Measurements from ENCODE around the gene ZSCAN21. TPM values are rescaled to one million over a fixed set of nuclear protein-coding genes. Genes with fewer than 3 reads are reported as not detected.
A peak's percentile ranks its signal among the peaks of the same experiment; 100 is the strongest.

Gene ZSCAN21
- total RNA-seq, 2 experiments from 2014 or later: 5.6 to 7.9 TPM

- ATAC-seq (no peak), DNase-seq (no peak)
- Mint-ChIP-seq H3K27me3 (no peaks in the 10 kb centered on the region), H3K36me3 (peaks cover 35% of the 10 kb centered on the region), H3K4me1 (peaks cover 21% of the 10 kb centered on the region), H3K4me3 (no peak overlapping the region), H3K9me3 (ENCODE audit: low read depth) (no peaks in the 10 kb centered on the region), H3K27ac (no peak overlapping the region)
- CTCF ChIA-PET: interaction anchor here (0.9 kb wide), 1 partner anchor 15 kb away, joined by 4 read pairs; no protein-coding TSS in a partner anchor
Measured at GRCh38 chr7:100038326-100038725, 11.2 kb upstream of the ZSCAN21 start.

GRCh38 chr7:100040575-100040974 is 9.0 kb upstream of the ZSCAN21 start:
- ATAC-seq: peak; percentile 42
- H3K27me3 Mint-ChIP-seq: no peaks in the 10 kb centered on the region
- CTCF ChIA-PET: interaction anchor here (1.2 to 1.6 kb wide), 2 partner anchors 9 to 46 kb away, joined by 3 read pairs; partner anchors contain the start of gene ZSCAN21
- H3K4me3 Mint-ChIP-seq: no peak overlapping the region
- DNase-seq: no peak
- H3K4me1 Mint-ChIP-seq: peaks cover 28% of the 10 kb centered on the region
- no peak overlapping the region for H3K27ac Mint-ChIP-seq
- H3K9me3 Mint-ChIP-seq (ENCODE audit: low read depth): no peaks in the 10 kb centered on the region
- H3K36me3 Mint-ChIP-seq: peaks cover 18% of the 10 kb centered on the region

GRCh38 chr7:100044718-100045117 is 4.9 kb upstream of the ZSCAN21 start:
- Mint-ChIP-seq H3K9me3 (ENCODE audit: low read depth) (no peaks in the 10 kb centered on the region), H3K36me3 (peaks cover 1% of the 10 kb centered on the region), H3K27me3 (no peaks in the 10 kb centered on the region), H3K27ac (no peak overlapping the region), H3K4me3 (no peak overlapping the region), H3K4me1 (peaks cover 31% of the 10 kb centered on the region)
- CTCF ChIA-PET: interaction anchor here (0.8 to 1.5 kb wide), 3 partner anchors 24 to 50 kb away, joined by 3 to 4 read pairs (median 3); no protein-coding TSS in a partner anchor
- DNase-seq (no peak), ATAC-seq (no peak)

GRCh38 chr7:100048680-100049079 is 894 bp upstream of the ZSCAN21 start:
- CTCF ChIA-PET: interaction anchor here (1.2 to 6.6 kb wide), 4 partner anchors 13 to 54 kb away, joined by 4 to 82 read pairs (median 4); no protein-coding TSS in a partner anchor
- Mint-ChIP-seq H3K4me3 (peak overlapping the region; percentile 51), H3K9me3 (ENCODE audit: low read depth) (no peaks in the 10 kb centered on the region), H3K27ac (peak overlapping the region; percentile 34), H3K36me3 (peaks cover 1% of the 10 kb centered on the region), H3K27me3 (no peaks in the 10 kb centered on the region), H3K4me1 (peaks cover 24% of the 10 kb centered on the region)
- ATAC-seq (no peak), DNase-seq (no peak)

- H3K9me3 Mint-ChIP-seq (ENCODE audit: low read depth): no peaks in the 10 kb centered on the region
- H3K4me3 Mint-ChIP-seq: peak overlapping the region; percentile 30
- DNase-seq (no peak), ATAC-seq (no peak)
- H3K27ac Mint-ChIP-seq: no peak overlapping the region
- CTCF ChIA-PET: interaction anchor here (0.6 to 6.6 kb wide), 7 partner anchors 22 to 138 kb away, joined by 3 to 82 read pairs (median 5); partner anchors contain the start of gene TRIM4
- no peaks in the 10 kb centered on the region for H3K27me3 Mint-ChIP-seq
- no peaks in the 10 kb centered on the region for H3K36me3 Mint-ChIP-seq
- peaks cover 17% of the 10 kb centered on the region for H3K4me1 Mint-ChIP-seq
Measured at GRCh38 chr7:100051611-100052010, 2.0 kb downstream of the ZSCAN21 start.

- DNase-seq: peak; percentile 45
- CTCF ChIA-PET: interaction anchor here (0.8 to 6.6 kb wide), 12 partner anchors 15 to 140 kb away, joined by 3 to 82 read pairs (median 4); partner anchors contain the start of genes GJC3 and TRIM4
- H3K27me3 Mint-ChIP-seq: no peaks in the 10 kb centered on the region
- H3K4me1 Mint-ChIP-seq: peaks cover 17% of the 10 kb centered on the region
- H3K36me3 Mint-ChIP-seq: peaks cover 3% of the 10 kb centered on the region
- H3K4me3 Mint-ChIP-seq: no peak overlapping the region
- ATAC-seq: peak; percentile 46
- no peaks in the 10 kb centered on the region for H3K9me3 Mint-ChIP-seq (ENCODE audit: low read depth)
- H3K27ac Mint-ChIP-seq: no peak overlapping the region
Measured at GRCh38 chr7:100053215-100053614, 3.6 kb downstream of the ZSCAN21 start.

GRCh38 chr7:100057006-100057405 is 7.4 kb downstream of the ZSCAN21 start:
- CTCF ChIA-PET: interaction anchor here (1.5 kb wide), 1 partner anchor 11 kb away, joined by 4 read pairs; no protein-coding TSS in a partner anchor
- Mint-ChIP-seq H3K27ac (no peak overlapping the region), H3K27me3 (no peaks in the 10 kb centered on the region), H3K9me3 (ENCODE audit: low read depth) (no peaks in the 10 kb centered on the region), H3K36me3 (peaks cover 5% of the 10 kb centered on the region), H3K4me1 (no peaks in the 10 kb centered on the region), H3K4me3 (no peak overlapping the region)
- no peak for ATAC-seq
- no peak for DNase-seq

- Mint-ChIP-seq H3K9me3 (ENCODE audit: low read depth) (no peaks in the 10 kb centered on the region), H3K27ac (no peak overlapping the region), H3K27me3 (no peaks in the 10 kb centered on the region), H3K36me3 (peaks cover 12% of the 10 kb centered on the region), H3K4me1 (no peaks in the 10 kb centered on the region), H3K4me3 (no peak overlapping the region)
- CTCF ChIA-PET: interaction anchor here (1.1 to 1.6 kb wide), 3 partner anchors 30 to 80 kb away, joined by 3 to 5 read pairs (median 4); no protein-coding TSS in a partner anchor
- ATAC-seq (no peak), DNase-seq (no peak)
Measured at GRCh38 chr7:100059251-100059739, 9.7 kb downstream of the ZSCAN21 start.

GRCh38 chr7:100061518-100062193 is 12.1 kb downstream of the ZSCAN21 start:
- CTCF ChIA-PET: interaction anchor here (1.2 kb wide), 1 partner anchor 12 kb away, joined by 4 read pairs; the partner anchor contains the start of gene ZSCAN21
- Mint-ChIP-seq H3K27ac (no peak overlapping the region), H3K4me3 (no peak overlapping the region), H3K4me1 (no peaks in the 10 kb centered on the region), H3K27me3 (no peaks in the 10 kb centered on the region), H3K9me3 (ENCODE audit: low read depth) (no peaks in the 10 kb centered on the region), H3K36me3 (peaks cover 23% of the 10 kb centered on the region)
- DNase-seq: no peak
- ATAC-seq: no peak

- Mint-ChIP-seq H3K4me3 (no peak overlapping the region), H3K27ac (no peak overlapping the region), H3K4me1 (no peaks in the 10 kb centered on the region), H3K36me3 (peaks cover 31% of the 10 kb centered on the region), H3K27me3 (no peaks in the 10 kb centered on the region), H3K9me3 (ENCODE audit: low read depth) (no peaks in the 10 kb centered on the region)
- CTCF ChIA-PET: interaction anchor here (1.2 kb wide), 1 partner anchor 55 kb away, joined by 3 read pairs; no protein-coding TSS in a partner anchor
- no peak for ATAC-seq
- DNase-seq: no peak
Measured at GRCh38 chr7:100063376-100063775, 13.8 kb downstream of the ZSCAN21 start.

GRCh38 chr7:100064162-100064561 is 14.6 kb downstream of the ZSCAN21 start:
- H3K27ac Mint-ChIP-seq: no peak overlapping the region
- CTCF ChIA-PET: interaction anchor here (0.9 to 1.2 kb wide), 2 partner anchors 56 to 70 kb away, joined by 3 read pairs; no protein-coding TSS in a partner anchor
- no peaks in the 10 kb centered on the region for H3K9me3 Mint-ChIP-seq (ENCODE audit: low read depth)
- peaks cover 31% of the 10 kb centered on the region for H3K36me3 Mint-ChIP-seq
- no peaks in the 10 kb centered on the region for H3K27me3 Mint-ChIP-seq
- ATAC-seq (no peak), DNase-seq (no peak)
- H3K4me1 Mint-ChIP-seq: no peaks in the 10 kb centered on the region
- no peak overlapping the region for H3K4me3 Mint-ChIP-seq

GRCh38 chr7:100065452-100066186 is 16.0 kb downstream of the ZSCAN21 start:
- no peak overlapping the region for H3K4me3 Mint-ChIP-seq
- H3K27ac Mint-ChIP-seq: no peak overlapping the region
- H3K36me3 Mint-ChIP-seq: peaks cover 43% of the 10 kb centered on the region
- ATAC-seq: no peak
- no peak for DNase-seq
- no peaks in the 10 kb centered on the region for H3K27me3 Mint-ChIP-seq
- CTCF ChIA-PET: interaction anchor here (0.8 kb wide), 1 partner anchor 68 kb away, joined by 3 read pairs; no protein-coding TSS in a partner anchor
- H3K4me1 Mint-ChIP-seq: no peaks in the 10 kb centered on the region
- peaks cover 5% of the 10 kb centered on the region for H3K9me3 Mint-ChIP-seq (ENCODE audit: low read depth)

- Mint-ChIP-seq H3K4me3 (no peak overlapping the region), H3K27ac (no peak overlapping the region), H3K27me3 (no peaks in the 10 kb centered on the region), H3K36me3 (peaks cover 54% of the 10 kb centered on the region), H3K4me1 (no peaks in the 10 kb centered on the region), H3K9me3 (ENCODE audit: low read depth) (peaks cover 18% of the 10 kb centered on the region)
- CTCF ChIA-PET: interaction anchor here (1.2 to 1.5 kb wide), 3 partner anchors 9 to 63 kb away, joined by 4 to 5 read pairs (median 5); no protein-coding TSS in a partner anchor
- no peak for DNase-seq
- no peak for ATAC-seq
Measured at GRCh38 chr7:100066953-100067352, 17.4 kb downstream of the ZSCAN21 start.

Measured in activated CD8-positive, alpha-beta memory T cell treated with anti-CD3 and anti-CD28 coated beads, Interleukin-2, amount 10 ng/mL, durations not matched to agents 7 days and 5 days (primary cell).